Retina (tissue), 1 donor: ENCODE measurements around the gene RIPK1.
A peak's percentile ranks its signal among the peaks of the same experiment; 100 is the strongest.
"Not testable (repeated sequence)": the region's sequence is repeated elsewhere in the genome, so short reads cannot be mapped to it uniquely, and the experiment has no call there.

Source experiments
- DNase-seq: peaks from one replicate; pipeline ENCODE4 v3.0.0-alpha.2; 2016

The RIPK1 gene

GRCh38 chr6:3046295-3046694, 22.0 kb upstream of the RIPK1 start:
- DNase-seq: no peak

GRCh38 chr6:3048009-3048408, 20.3 kb upstream of the RIPK1 start:
- not testable (repeated sequence) for DNase-seq

- no peak for DNase-seq
These were observed 15.6 kb upstream of the RIPK1 start for GRCh38 chr6:3052481-3053230.

- no peak for DNase-seq
These were observed 15.1 kb upstream of the RIPK1 start for GRCh38 chr6:3053231-3053508.

GRCh38 chr6:3054229-3055157, 13.8 kb upstream of the RIPK1 start:
- DNase-seq: peak; percentile 55

GRCh38 chr6:3055158-3055499, 13.2 kb upstream of the RIPK1 start:
- DNase-seq: not testable (repeated sequence)

- no peak for DNase-seq
These were observed 11.1 kb upstream of the RIPK1 start for GRCh38 chr6:3057063-3057770.

GRCh38 chr6:3058957-3059356, 9.3 kb upstream of the RIPK1 start:
- DNase-seq: no peak

GRCh38 chr6:3060092-3060491, 8.2 kb upstream of the RIPK1 start:
- DNase-seq: not testable (repeated sequence)

GRCh38 chr6:3061501-3061941, 6.8 kb upstream of the RIPK1 start:
- DNase-seq: no peak

GRCh38 chr6:3063340-3063732, 5.0 kb upstream of the RIPK1 start:
- DNase-seq: peak; percentile 69

GRCh38 chr6:3063733-3064700, 4.3 kb upstream of the RIPK1 start:
- DNase-seq: peak; percentile 94

- no peak for DNase-seq
These were observed 3.3 kb downstream of the RIPK1 start for GRCh38 chr6:3071568-3071967.

GRCh38 chr6:3072798-3073197, 4.5 kb downstream of the RIPK1 start:
- DNase-seq: no peak

GRCh38 chr6:3073382-3073781, 5.1 kb downstream of the RIPK1 start:
- no peak for DNase-seq

GRCh38 chr6:3075772-3076113, 7.4 kb downstream of the RIPK1 start:
- no peak for DNase-seq

GRCh38 chr6:3076320-3076719, 8.0 kb downstream of the RIPK1 start:
- DNase-seq: no peak

- no peak for DNase-seq
These were observed 9.1 kb downstream of the RIPK1 start for GRCh38 chr6:3077430-3077829.

- not testable (repeated sequence) for DNase-seq
These were observed 10.7 kb downstream of the RIPK1 start for GRCh38 chr6:3078952-3079351.

GRCh38 chr6:3079682-3080081, 11.4 kb downstream of the RIPK1 start:
- no peak for DNase-seq

- DNase-seq: peak; percentile 22
These were observed 13.7 kb downstream of the RIPK1 start for GRCh38 chr6:3081960-3082359.

GRCh38 chr6:3085074-3085473, 16.8 kb downstream of the RIPK1 start:
- DNase-seq: no peak
